ENCODE results near the gene IRF2BP2. TPM values are rescaled to one million over a fixed set of nuclear protein-coding genes. Genes with fewer than 3 reads are reported as not detected.
"Not testable (repeated sequence)": the region's sequence is repeated elsewhere in the genome, so short reads cannot be mapped to it uniquely, and the experiment has no call there.

IRF2BP2 gene
- total and polyA plus RNA-seq, 2 experiments from 2014 or later: 68.2 to 135 TPM

DNA sequence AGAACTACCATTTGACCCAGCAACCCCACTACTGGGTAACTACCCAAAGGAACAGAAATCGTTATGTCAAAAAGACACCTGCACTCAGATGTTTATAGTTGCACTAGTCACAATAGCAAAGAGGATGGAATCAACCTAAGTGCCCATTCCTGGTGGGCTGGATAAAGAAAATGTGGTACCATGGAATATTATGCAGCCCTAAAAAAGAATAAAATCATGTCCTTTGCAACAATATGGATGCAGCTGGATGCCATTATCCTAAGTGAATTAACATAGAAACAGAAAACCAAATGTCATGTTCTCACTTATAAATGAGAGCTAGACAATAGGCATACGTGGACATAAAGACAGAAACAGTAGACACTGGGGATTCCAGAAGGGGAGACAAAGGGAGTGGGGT, 32.5 kb upstream of the IRF2BP2 start:
- peak overlapping the region; percentile 96 for H3K27ac ChIP-seq
- WGBS (ENCODE audit: low lambda C conversion rate, missing lambda C conversion rate): 94% methylated on average over 2 of the region's 2 CpGs

DNA sequence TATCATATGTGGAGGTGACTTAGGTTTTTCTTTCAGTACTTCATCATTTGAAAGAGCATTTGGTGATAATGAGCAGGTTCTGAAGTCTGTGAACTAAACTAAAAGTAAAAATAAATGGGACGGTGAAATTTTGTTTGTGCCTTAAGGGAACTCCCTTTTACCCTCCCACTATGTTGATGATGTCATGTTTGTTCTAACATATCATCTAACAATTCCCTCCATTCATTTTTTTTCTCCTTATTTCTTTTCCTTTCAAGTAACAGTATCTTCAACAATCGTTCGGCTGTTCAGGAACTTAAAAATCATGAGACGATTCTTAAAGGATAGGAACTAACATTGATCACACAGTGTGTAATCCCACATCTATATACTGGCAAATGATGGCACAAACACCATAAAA, 30.0 kb upstream of the IRF2BP2 start:
- peak overlapping the region; percentile 96 for H3K27ac ChIP-seq
- no peak overlapping the region for H2AFZ ChIP-seq
- peak overlapping the region; percentile 29 for H3K4me2 ChIP-seq
- H4K20me1 ChIP-seq (ENCODE audit: insufficient read depth, poor library complexity, severe bottlenecking): no peaks in the 10 kb centered on the region
- TF ChIP-seq EZH2 (IDR thresholded peaks at IDR 0.05; ENCODE audit: borderline replicate concordance) (no peak), EZH2phosphoT487 (IDR thresholded peaks at IDR 0.05; ENCODE audit: low read depth, severe bottlenecking, unreplicated experiment) (no peak)
- TF ChIP-seq, protein P1, sequence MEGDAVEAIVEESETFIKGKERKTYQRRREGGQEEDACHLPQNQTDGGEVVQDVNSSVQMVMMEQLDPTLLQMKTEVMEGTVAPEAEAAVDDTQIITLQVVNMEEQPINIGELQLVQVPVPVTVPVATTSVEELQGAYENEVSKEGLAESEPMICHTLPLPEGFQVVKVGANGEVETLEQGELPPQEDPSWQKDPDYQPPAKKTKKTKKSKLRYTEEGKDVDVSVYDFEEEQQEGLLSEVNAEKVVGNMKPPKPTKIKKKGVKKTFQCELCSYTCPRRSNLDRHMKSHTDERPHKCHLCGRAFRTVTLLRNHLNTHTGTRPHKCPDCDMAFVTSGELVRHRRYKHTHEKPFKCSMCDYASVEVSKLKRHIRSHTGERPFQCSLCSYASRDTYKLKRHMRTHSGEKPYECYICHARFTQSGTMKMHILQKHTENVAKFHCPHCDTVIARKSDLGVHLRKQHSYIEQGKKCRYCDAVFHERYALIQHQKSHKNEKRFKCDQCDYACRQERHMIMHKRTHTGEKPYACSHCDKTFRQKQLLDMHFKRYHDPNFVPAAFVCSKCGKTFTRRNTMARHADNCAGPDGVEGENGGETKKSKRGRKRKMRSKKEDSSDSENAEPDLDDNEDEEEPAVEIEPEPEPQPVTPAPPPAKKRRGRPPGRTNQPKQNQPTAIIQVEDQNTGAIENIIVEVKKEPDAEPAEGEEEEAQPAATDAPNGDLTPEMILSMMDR (IDR thresholded peaks at IDR 0.05; ENCODE audit: poor library complexity): no peak
- H3K27me3 ChIP-seq: no peaks in the 10 kb centered on the region
- 82% methylated on average over 4 of the region's 4 CpGs for WGBS (ENCODE audit: low lambda C conversion rate, missing lambda C conversion rate)
- H3K9me2 ChIP-seq (replicated peaks; ENCODE audit: insufficient read depth): no peaks in the 10 kb centered on the region
- H3K36me3 ChIP-seq (replicated peaks; ENCODE audit: insufficient read depth, low read depth): no peaks in the 10 kb centered on the region
- H3K4me3 ChIP-seq: no peak overlapping the region
- DNase-seq (ENCODE audit: low spot score): no peak
- peaks cover 26% of the 10 kb centered on the region for H3K4me1 ChIP-seq (ENCODE audit: insufficient read depth)
- no peaks in the 10 kb centered on the region for H3K9me3 ChIP-seq (ENCODE audit: low read depth)
- H3K79me2 ChIP-seq: no peaks in the 10 kb centered on the region

More for the DNA sequence above, 32.5 kb upstream of the IRF2BP2 start:
- TF ChIP-seq EZH2 (IDR thresholded peaks at IDR 0.05; ENCODE audit: borderline replicate concordance): no peak
- no peak for TF ChIP-seq EZH2phosphoT487 (IDR thresholded peaks at IDR 0.05; ENCODE audit: low read depth, severe bottlenecking, unreplicated experiment)
- TF ChIP-seq, protein P1 (IDR thresholded peaks at IDR 0.05; ENCODE audit: poor library complexity): no peak
- no peaks in the 10 kb centered on the region for H3K79me2 ChIP-seq
- no peak for DNase-seq (ENCODE audit: low spot score)
- H3K4me2 ChIP-seq: no peak overlapping the region
- H3K9me2 ChIP-seq (replicated peaks; ENCODE audit: insufficient read depth): no peaks in the 10 kb centered on the region
- H4K20me1 ChIP-seq (ENCODE audit: insufficient read depth, poor library complexity, severe bottlenecking): no peaks in the 10 kb centered on the region
- no peaks in the 10 kb centered on the region for H3K27me3 ChIP-seq
- no peaks in the 10 kb centered on the region for H3K9me3 ChIP-seq (ENCODE audit: low read depth)
- no peak overlapping the region for H2AFZ ChIP-seq
- H3K4me3 ChIP-seq: no peak overlapping the region
- peaks cover 26% of the 10 kb centered on the region for H3K4me1 ChIP-seq (ENCODE audit: insufficient read depth)
- no peaks in the 10 kb centered on the region for H3K36me3 ChIP-seq (replicated peaks; ENCODE audit: insufficient read depth, low read depth)

DNA sequence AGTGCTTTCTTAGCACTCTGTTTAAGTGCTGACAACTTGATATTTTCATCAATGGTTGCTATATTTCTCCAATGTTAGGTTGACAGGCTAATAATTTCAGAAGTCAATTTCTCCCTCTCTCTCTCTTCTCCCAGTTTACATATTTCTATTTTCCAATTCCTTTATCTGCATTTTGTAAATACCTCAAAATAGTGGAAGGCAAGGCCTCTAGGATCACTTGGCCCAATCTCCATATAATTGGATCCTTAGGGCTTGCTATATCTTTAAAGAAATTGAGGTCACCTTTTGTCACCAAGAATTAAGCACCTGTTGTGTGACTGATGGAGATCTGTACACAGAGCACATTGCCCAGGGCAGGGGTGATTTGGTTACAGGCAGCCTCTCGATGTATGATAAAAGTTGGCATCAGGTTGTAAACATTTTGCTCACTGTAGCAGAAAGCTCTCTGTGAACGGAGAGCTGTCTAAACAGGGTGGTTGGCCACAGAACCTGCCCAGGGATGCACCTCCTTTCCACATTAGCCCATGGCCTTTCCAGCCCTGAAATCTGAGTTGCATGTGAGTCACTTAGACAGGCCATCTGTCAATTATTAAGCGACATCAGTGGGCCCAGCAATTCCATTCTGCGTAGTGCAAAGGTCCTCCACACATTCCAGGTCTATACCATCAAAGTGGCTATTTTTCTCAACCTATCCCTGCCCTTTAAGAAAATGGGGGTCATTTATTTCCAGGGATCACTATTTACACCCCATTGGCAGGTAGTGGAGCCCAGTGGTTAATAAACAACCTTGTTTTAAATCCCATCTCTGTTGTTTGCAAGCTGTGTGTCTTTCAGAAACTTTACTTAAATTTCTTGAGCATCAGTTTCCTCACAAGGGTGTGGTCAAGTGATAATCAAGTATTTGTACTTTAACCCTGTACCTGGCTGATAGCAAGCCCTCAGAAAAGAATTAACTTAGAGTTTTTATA, 29.1 kb upstream of the IRF2BP2 start:
- Histone ChIP-seq H3K79me2 (no peaks in the 10 kb centered on the region), H3K27ac (peak overlapping the region; percentile 96), H3K4me2 (peak overlapping the region; percentile 29), H3K27me3 (no peaks in the 10 kb centered on the region), H3K36me3 (replicated peaks; ENCODE audit: insufficient read depth, low read depth) (no peaks in the 10 kb centered on the region), H2AFZ (no peak overlapping the region), H4K20me1 (ENCODE audit: insufficient read depth, poor library complexity, severe bottlenecking) (no peaks in the 10 kb centered on the region), H3K4me1 (ENCODE audit: insufficient read depth) (peaks cover 26% of the 10 kb centered on the region), H3K9me2 (replicated peaks; ENCODE audit: insufficient read depth) (no peaks in the 10 kb centered on the region), H3K9me3 (ENCODE audit: low read depth) (no peaks in the 10 kb centered on the region), H3K4me3 (no peak overlapping the region)
- TF ChIP-seq, protein P1 (IDR thresholded peaks at IDR 0.05; ENCODE audit: poor library complexity): no peak
- TF ChIP-seq EZH2phosphoT487 (IDR thresholded peaks at IDR 0.05; ENCODE audit: low read depth, severe bottlenecking, unreplicated experiment): no peak
- no peak for TF ChIP-seq EZH2 (IDR thresholded peaks at IDR 0.05; ENCODE audit: borderline replicate concordance)
- peak; percentile 84 for DNase-seq (ENCODE audit: low spot score)
- 43% methylated on average over 4 of the region's 4 CpGs for WGBS (ENCODE audit: low lambda C conversion rate, missing lambda C conversion rate)

DNA sequence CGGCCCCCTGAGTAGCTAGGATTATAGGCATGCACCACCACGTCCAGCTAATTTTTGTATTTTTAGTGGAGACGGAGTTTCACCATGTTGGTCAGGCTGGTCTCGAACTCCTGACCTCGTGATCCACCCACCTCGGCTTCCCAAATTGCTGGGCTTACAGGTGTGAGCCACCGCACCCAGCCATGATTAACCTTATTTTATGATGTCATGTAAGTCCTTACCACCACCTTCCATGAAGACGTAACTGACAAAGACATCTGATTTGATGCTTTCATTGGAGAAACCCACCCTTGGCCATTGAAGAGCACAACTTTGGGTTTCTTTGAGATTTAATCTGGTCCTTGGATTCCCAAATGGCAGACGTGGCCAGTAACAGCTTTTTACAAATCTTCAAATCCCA, 24.9 kb upstream of the IRF2BP2 start:
- not testable (repeated sequence) for H3K27ac ChIP-seq; DNase-seq (ENCODE audit: low spot score); H4K20me1 ChIP-seq (ENCODE audit: insufficient read depth, poor library complexity, severe bottlenecking); H3K9me2 ChIP-seq (replicated peaks; ENCODE audit: insufficient read depth); H3K79me2 ChIP-seq; H3K27me3 ChIP-seq; H3K36me3 ChIP-seq (replicated peaks; ENCODE audit: insufficient read depth, low read depth); H3K9me3 ChIP-seq (ENCODE audit: low read depth); H3K4me2 ChIP-seq; H2AFZ ChIP-seq; H3K4me3 ChIP-seq
- peaks cover 14% of the 10 kb centered on the region for H3K4me1 ChIP-seq (ENCODE audit: insufficient read depth)
- 94% methylated on average over 9 of the region's 9 CpGs for WGBS (ENCODE audit: low lambda C conversion rate, missing lambda C conversion rate)
